Measurements from ENCODE around the gene PNLDC1. TPM values are rescaled to one million over a fixed set of nuclear protein-coding genes. Genes with fewer than 3 reads are reported as not detected.

Gene PNLDC1
- total and polyA plus RNA-seq, 4 donors, result 0.08 to 3.1 (median 0.58) TPM; not detected in 1

DNA sequence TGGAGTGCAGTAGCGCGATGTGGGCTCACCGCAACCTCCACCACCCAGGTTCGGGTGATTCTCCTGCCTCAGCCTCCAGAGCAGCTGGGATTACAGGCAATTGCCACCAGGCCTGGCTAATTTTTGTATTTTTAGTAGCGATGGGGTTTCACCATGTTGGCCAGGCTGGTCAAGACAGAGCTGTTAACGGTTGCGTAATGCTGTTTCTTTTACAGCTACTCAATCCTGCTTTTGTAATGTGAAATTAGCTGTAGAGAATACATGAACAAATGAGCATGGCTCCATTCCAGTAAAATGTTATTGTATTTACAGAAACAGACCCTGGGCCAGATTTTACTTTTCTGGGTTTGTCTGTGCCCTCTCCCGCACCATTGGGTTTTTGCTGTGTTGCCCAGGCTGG, 1.9 kb downstream of the PNLDC1 start:
- Histone ChIP-seq H3K27ac (ENCODE audit: low read depth in 1 of 2, low read length in 2 of 2) (no peak overlapping the region), H3K9me3 (ENCODE audit: control insufficient read depth in 4 of 4, low read length in 3 of 4) (no peaks in the 10 kb centered on the region), H3K4me3 (ENCODE audit: low read depth in 1 of 3, low read length in 3 of 3) (no peak overlapping the region), H3K4me1 (ENCODE audit: control insufficient read depth in 4 of 4, insufficient read depth in 4 of 4, low read length in 3 of 4) (no peaks in the 10 kb centered on the region), H3K9ac (ENCODE audit: low read depth in 1 of 2, low read length in 2 of 2) (no peak overlapping the region), H3K36me3 (ENCODE audit: control insufficient read depth in 4 of 4, insufficient read depth in 3 of 4, low read depth in 1 of 4, low read length in 3 of 4) (peaks cover 5 to 25% (median 17%) of the 10 kb centered on the region in 4 donors), H3K27me3 (ENCODE audit: control insufficient read depth in 4 of 4, insufficient read depth in 4 of 4, low read length in 3 of 4) (no peaks in the 10 kb centered on the region)
- TF ChIP-seq FOXA1 (IDR thresholded peaks at IDR 0.05) (no peak), ATF3 (IDR thresholded peaks at IDR 0.05) (no peak), EGR1 (IDR thresholded peaks at IDR 0.05; ENCODE audit: low read depth in 2 of 2) (no peak), SP1 (IDR thresholded peaks at IDR 0.05) (no peak), HNF4A (conservative IDR thresholded peaks at IDR 0.05) (no peak), MAX (IDR thresholded peaks at IDR 0.05) (no peak), FOXA2 (IDR thresholded peaks at IDR 0.05) (no peak)
- WGBS, result 89% methylated on average over 8 of the region's 8 CpGs
- no peak for DNase-seq (ENCODE audit: low spot score)

DNA sequence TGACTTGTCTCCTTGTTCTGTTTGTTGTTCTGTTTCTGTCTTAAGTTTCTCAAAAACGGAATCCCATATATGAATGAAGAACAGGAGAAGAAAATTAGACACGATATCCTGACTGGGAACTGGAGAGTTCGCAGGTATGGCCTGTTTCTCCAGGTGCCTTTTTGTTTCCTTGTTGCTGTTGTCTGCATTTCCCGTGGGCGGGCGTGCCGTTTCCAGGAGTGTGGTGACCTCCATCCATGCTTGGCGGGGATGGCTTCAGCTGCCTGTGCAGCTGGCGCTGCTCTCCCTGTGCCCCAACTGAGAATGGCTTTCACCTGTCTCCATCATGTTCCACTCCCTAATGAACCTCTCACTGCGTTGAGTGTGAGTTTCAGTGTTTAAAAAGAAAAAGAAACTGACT, 4.4 kb downstream of the PNLDC1 start:
- Histone ChIP-seq H3K36me3 (ENCODE audit: control insufficient read depth in 4 of 4, insufficient read depth in 3 of 4, low read depth in 1 of 4, low read length in 3 of 4) (peaks cover 0 to 2% (median 2%) of the 10 kb centered on the region in 4 donors), H3K27ac (ENCODE audit: low read depth in 1 of 2, low read length in 2 of 2) (no peak overlapping the region), H3K4me1 (ENCODE audit: control insufficient read depth in 4 of 4, insufficient read depth in 4 of 4, low read length in 3 of 4) (no peaks in the 10 kb centered on the region), H3K9ac (ENCODE audit: low read depth in 1 of 2, low read length in 2 of 2) (no peak overlapping the region), H3K27me3 (ENCODE audit: control insufficient read depth in 4 of 4, insufficient read depth in 4 of 4, low read length in 3 of 4) (no peaks in the 10 kb centered on the region), H3K4me3 (ENCODE audit: low read depth in 1 of 3, low read length in 3 of 3) (no peak overlapping the region), H3K9me3 (ENCODE audit: control insufficient read depth in 4 of 4, low read length in 3 of 4) (no peaks in the 10 kb centered on the region)
- TF ChIP-seq ATF3 (IDR thresholded peaks at IDR 0.05) (no peak), YY1 (IDR thresholded peaks at IDR 0.05) (no peak), RAD21 (IDR thresholded peaks at IDR 0.05) (no peak), MAX (IDR thresholded peaks at IDR 0.05) (no peak), HNF4G (IDR thresholded peaks at IDR 0.05) (no peak), TAF1 (conservative IDR thresholded peaks at IDR 0.05) (no peak), JUND (IDR thresholded peaks at IDR 0.05) (no peak), HNF4A (conservative IDR thresholded peaks at IDR 0.05) (no peak), FOXA2 (IDR thresholded peaks at IDR 0.05) (no peak), RXRA (IDR thresholded peaks at IDR 0.05) (no peak), NR2F2 (IDR thresholded peaks at IDR 0.05) (no peak), EGR1 (IDR thresholded peaks at IDR 0.05; ENCODE audit: low read depth in 2 of 2) (no peak)
- TF ChIP-seq, protein P1, sequence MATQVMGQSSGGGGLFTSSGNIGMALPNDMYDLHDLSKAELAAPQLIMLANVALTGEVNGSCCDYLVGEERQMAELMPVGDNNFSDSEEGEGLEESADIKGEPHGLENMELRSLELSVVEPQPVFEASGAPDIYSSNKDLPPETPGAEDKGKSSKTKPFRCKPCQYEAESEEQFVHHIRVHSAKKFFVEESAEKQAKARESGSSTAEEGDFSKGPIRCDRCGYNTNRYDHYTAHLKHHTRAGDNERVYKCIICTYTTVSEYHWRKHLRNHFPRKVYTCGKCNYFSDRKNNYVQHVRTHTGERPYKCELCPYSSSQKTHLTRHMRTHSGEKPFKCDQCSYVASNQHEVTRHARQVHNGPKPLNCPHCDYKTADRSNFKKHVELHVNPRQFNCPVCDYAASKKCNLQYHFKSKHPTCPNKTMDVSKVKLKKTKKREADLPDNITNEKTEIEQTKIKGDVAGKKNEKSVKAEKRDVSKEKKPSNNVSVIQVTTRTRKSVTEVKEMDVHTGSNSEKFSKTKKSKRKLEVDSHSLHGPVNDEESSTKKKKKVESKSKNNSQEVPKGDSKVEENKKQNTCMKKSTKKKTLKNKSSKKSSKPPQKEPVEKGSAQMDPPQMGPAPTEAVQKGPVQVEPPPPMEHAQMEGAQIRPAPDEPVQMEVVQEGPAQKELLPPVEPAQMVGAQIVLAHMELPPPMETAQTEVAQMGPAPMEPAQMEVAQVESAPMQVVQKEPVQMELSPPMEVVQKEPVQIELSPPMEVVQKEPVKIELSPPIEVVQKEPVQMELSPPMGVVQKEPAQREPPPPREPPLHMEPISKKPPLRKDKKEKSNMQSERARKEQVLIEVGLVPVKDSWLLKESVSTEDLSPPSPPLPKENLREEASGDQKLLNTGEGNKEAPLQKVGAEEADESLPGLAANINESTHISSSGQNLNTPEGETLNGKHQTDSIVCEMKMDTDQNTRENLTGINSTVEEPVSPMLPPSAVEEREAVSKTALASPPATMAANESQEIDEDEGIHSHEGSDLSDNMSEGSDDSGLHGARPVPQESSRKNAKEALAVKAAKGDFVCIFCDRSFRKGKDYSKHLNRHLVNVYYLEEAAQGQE (IDR thresholded peaks at IDR 0.05), result no peak
- TF ChIP-seq, protein P2, sequence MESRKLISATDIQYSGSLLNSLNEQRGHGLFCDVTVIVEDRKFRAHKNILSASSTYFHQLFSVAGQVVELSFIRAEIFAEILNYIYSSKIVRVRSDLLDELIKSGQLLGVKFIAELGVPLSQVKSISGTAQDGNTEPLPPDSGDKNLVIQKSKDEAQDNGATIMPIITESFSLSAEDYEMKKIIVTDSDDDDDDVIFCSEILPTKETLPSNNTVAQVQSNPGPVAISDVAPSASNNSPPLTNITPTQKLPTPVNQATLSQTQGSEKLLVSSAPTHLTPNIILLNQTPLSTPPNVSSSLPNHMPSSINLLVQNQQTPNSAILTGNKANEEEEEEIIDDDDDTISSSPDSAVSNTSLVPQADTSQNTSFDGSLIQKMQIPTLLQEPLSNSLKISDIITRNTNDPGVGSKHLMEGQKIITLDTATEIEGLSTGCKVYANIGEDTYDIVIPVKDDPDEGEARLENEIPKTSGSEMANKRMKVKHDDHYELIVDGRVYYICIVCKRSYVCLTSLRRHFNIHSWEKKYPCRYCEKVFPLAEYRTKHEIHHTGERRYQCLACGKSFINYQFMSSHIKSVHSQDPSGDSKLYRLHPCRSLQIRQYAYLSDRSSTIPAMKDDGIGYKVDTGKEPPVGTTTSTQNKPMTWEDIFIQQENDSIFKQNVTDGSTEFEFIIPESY (IDR thresholded peaks at IDR 0.05), result no peak
- 91% methylated on average over 10 of the region's 10 CpGs for WGBS
- no peak for DNase-seq (ENCODE audit: low spot score)

All from liver (tissue), 9 donors.